Endothelial cell (in vitro differentiated cells): ENCODE data around the gene DCAF7. TPM values are rescaled to one million over a fixed set of nuclear protein-coding genes. Genes with fewer than 3 reads are reported as not detected.

Experiments
- DNase-seq: peaks from one replicate; pipeline ENCODE4 v3.0.0; 2021; ENCODE audit warnings: low spot score
- H3K27ac Mint-ChIP-seq: one replicate; pipeline ENCODE4 v1.8.0; 2021; ENCODE audit warnings: mixed read lengths, inconsistent platforms; ENCODE audit not compliant: unreplicated experiment
- H3K27me3 Mint-ChIP-seq: one replicate; pipeline ENCODE4 v1.8.0; 2021; ENCODE audit warnings: mild to moderate bottlenecking, moderate library complexity, mixed read lengths, inconsistent platforms; ENCODE audit not compliant: unreplicated experiment
- H3K36me3 Mint-ChIP-seq: one replicate; pipeline ENCODE4 v1.8.0; 2021; ENCODE audit warnings: mild to moderate bottlenecking, low read depth, mixed read lengths, inconsistent platforms; ENCODE audit not compliant: unreplicated experiment
- H3K4me1 Mint-ChIP-seq: one replicate; pipeline ENCODE4 v1.8.0; 2021; ENCODE audit warnings: mild to moderate bottlenecking, mixed read lengths, inconsistent platforms; ENCODE audit not compliant: unreplicated experiment
- H3K4me3 Mint-ChIP-seq: one replicate; pipeline ENCODE4 v1.8.0; 2021; ENCODE audit warnings: mild to moderate bottlenecking, mixed read lengths, inconsistent platforms; ENCODE audit not compliant: unreplicated experiment
- H3K9me3 Mint-ChIP-seq: one replicate; pipeline ENCODE4 v1.8.0; 2021; ENCODE audit warnings: mixed read lengths, inconsistent platforms; ENCODE audit not compliant: unreplicated experiment
- CTCF ChIP-seq: fragments of 200-600 bp; sonication (generic); IDR thresholded peaks from one replicate; pipeline ENCODE4 v1.5.0; 2021; ENCODE audit warnings: antibody characterized with exemption; ENCODE audit not compliant: unreplicated experiment
- total RNA-seq: library from RNA; stranded (reverse); fragmentation: NEBNext Ultra II Directional; extraction: Animal tissue kit (Norgen Biotek cat#: 25700); gene quantifications from one replicate; pipeline ENCODE4 v1.2.1, GENCODE V29; 2021; ENCODE audit not compliant: unreplicated experiment

Gene DCAF7
- total RNA-seq, 1 donor from 2014 or later, result 123 TPM

DNA sequence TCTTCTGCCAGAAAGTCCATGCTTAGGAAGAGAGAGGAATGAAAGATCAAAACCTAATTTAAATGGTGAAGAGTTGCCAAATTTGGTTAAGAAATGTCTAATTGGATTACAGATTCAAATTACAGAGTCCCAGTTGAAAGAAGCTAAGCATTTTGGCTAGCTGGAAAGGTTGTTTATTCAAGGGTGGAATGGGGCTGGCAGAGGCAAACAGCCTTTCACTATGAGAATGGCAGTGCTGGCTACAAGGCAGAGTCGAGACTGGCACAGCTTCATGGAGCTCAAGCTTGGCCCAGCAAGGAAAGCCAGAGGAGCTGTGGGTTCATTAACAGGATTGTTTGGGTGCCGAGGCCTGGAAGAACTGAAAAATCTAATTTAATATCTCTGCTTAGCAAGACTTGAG, 85.5 kb downstream of the DCAF7 start:
- peak overlapping the region; percentile 62 for H3K27ac Mint-ChIP-seq
- no peak for TF ChIP-seq CTCF

GRCh38 chr17:63639125-63639524, 88.8 kb downstream of the DCAF7 start:
- DNase-seq, result no peak
- Mint-ChIP-seq H3K27ac (peak overlapping the region; percentile 12), H3K4me1 (peaks cover 53% of the 10 kb centered on the region), H3K27me3 (peaks cover 5% of the 10 kb centered on the region), H3K36me3 (peaks cover 37% of the 10 kb centered on the region), H3K9me3 (no peaks in the 10 kb centered on the region), H3K4me3 (peak overlapping the region; percentile 43)
- no peak for TF ChIP-seq CTCF

More for the DNA sequence above, 85.5 kb downstream of the DCAF7 start:
- Mint-ChIP-seq H3K4me3 (peak overlapping the region; percentile 88), H3K27me3 (peaks cover 10% of the 10 kb centered on the region), H3K9me3 (no peaks in the 10 kb centered on the region), H3K36me3 (peaks cover 36% of the 10 kb centered on the region), H3K4me1 (peaks cover 84% of the 10 kb centered on the region)
- no peak for DNase-seq

DNA sequence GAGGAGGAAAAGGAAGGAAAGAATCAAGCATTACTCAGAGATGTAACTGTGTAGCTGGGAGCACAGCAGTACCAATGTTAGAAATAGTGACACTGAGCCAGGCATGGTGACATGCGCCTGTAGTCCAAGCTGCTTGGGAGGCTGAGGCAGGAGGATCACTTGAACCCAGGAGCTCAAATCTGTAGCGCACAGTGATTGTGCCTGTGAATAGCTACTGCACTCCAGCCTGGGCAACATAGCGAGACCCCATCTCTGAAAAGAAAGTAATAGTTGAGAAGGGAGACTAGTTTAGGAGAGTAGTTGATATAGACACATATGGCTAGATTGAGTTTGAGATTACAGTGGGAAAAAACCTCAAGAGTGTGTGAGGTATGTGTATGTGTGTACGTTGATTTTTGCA, 89.8 kb downstream of the DCAF7 start:
- no peak overlapping the region for H3K4me3 Mint-ChIP-seq
- peaks cover 5% of the 10 kb centered on the region for H3K27me3 Mint-ChIP-seq
- DNase-seq, result no peak
- no peak overlapping the region for H3K27ac Mint-ChIP-seq
- TF ChIP-seq CTCF, result no peak
- H3K4me1 Mint-ChIP-seq, result peaks cover 44% of the 10 kb centered on the region
- H3K9me3 Mint-ChIP-seq, result no peaks in the 10 kb centered on the region
- H3K36me3 Mint-ChIP-seq, result peaks cover 38% of the 10 kb centered on the region

DNA sequence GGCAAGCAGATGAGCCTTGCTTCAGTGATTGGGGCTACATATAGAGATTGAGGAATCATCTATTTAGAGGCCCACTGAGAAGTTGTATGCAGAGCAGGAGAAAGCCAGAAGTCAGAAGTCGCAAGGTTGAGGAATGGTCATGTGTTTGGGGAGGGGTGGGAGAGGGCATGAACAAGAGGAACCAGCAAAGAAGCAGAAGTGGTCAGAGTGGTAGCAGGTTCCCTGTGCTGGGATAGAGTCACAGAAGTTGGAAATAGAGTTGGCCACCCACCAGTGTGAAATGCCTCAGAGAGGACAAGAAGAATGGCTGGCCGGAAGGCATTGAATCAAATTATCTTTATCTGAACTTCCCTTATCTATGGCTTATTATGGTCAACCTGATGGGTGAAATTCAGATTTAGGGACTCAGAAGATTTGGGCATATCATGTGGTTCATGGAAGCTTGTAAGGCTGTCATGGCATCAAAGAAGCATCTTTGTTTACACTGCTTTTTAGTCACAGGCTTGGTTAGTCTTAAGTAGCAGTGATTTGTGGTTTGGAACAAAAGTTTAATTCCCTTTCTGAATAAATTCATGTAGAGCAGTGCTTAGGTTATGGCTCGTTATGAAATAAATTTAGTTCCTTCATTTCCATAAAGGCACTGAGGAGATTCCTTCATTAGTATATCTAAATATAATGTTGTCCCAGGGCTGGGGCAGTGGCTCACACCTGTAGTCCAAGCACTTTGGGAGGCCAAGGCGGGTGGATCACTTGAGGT, 91.6 kb downstream of the DCAF7 start:
- H3K4me3 Mint-ChIP-seq, result no peak overlapping the region
- peaks cover under 1% of the 10 kb centered on the region for H3K27me3 Mint-ChIP-seq
- H3K36me3 Mint-ChIP-seq, result peaks cover 37% of the 10 kb centered on the region
- peaks cover 37% of the 10 kb centered on the region for H3K4me1 Mint-ChIP-seq
- TF ChIP-seq CTCF, result no peak
- H3K9me3 Mint-ChIP-seq, result no peaks in the 10 kb centered on the region
- H3K27ac Mint-ChIP-seq, result no peak overlapping the region
- DNase-seq, result no peak

Other genes starting within 250 kb of the DCAF7 start
- 57.3 TPM for gene CYB561, start 104.2 kb upstream of the DCAF7 start, total RNA-seq
- 44.8 TPM for gene ACE, start 73.4 kb upstream of the DCAF7 start, total RNA-seq
- gene KCNH6, start 27.1 kb upstream of the DCAF7 start, total RNA-seq, result 18.6 TPM
- 19.4 TPM for gene TACO1, start 50.4 kb downstream of the DCAF7 start, total RNA-seq
- 112 TPM for gene MAP3K3, start 71.9 kb downstream of the DCAF7 start, total RNA-seq
- 132 TPM for gene LIMD2, start 149.6 kb downstream of the DCAF7 start, total RNA-seq
- 51.8 TPM for gene STRADA, start 191.3 kb downstream of the DCAF7 start, total RNA-seq
- 58.0 TPM for gene CCDC47, start 223.1 kb downstream of the DCAF7 start, total RNA-seq
- 110 TPM for gene DDX42, start 223.7 kb downstream of the DCAF7 start, total RNA-seq